Hematopoietic multipotent progenitor cell treated with erythropoietin and hydrocortisone succinate and interleukin-3 and kit ligand, for 17 days (in vitro differentiated cells): ENCODE measurements around the gene PALLD.

Experiments
- DNase-seq: peaks from one replicate; pipeline ENCODE4 v3.0.0-alpha.2; 2015; ENCODE audit warnings: low spot score

PALLD gene

GRCh38 chr4:168623484-168623883 is 126.6 kb downstream of the PALLD start:
- DNase-seq: no peak

GRCh38 chr4:168628251-168628650 is 131.4 kb downstream of the PALLD start:
- DNase-seq: no peak

GRCh38 chr4:168629566-168629965 is 132.7 kb downstream of the PALLD start:
- no peak for DNase-seq

GRCh38 chr4:168630445-168631187 is 133.8 kb downstream of the PALLD start:
- no peak for DNase-seq

- DNase-seq: no peak
Measured at GRCh38 chr4:168631241-168632162, 134.7 kb downstream of the PALLD start.

- DNase-seq: no peak
Measured at GRCh38 chr4:168632301-168632725, 135.5 kb downstream of the PALLD start.

GRCh38 chr4:168633064-168633463 is 136.2 kb downstream of the PALLD start:
- DNase-seq: no peak

- no peak for DNase-seq
Measured at GRCh38 chr4:168633496-168633895, 136.6 kb downstream of the PALLD start.

GRCh38 chr4:168634276-168634802 is 137.5 kb downstream of the PALLD start:
- no peak for DNase-seq

GRCh38 chr4:168636040-168636439 is 139.2 kb downstream of the PALLD start:
- no peak for DNase-seq

- DNase-seq: no peak
Measured at GRCh38 chr4:168636506-168637196, 139.8 kb downstream of the PALLD start.

- no peak for DNase-seq
Measured at GRCh38 chr4:168637872-168638756, 141.3 kb downstream of the PALLD start.

- no peak for DNase-seq
Measured at GRCh38 chr4:168639914-168640313, 143.1 kb downstream of the PALLD start.

- DNase-seq: no peak
Measured at GRCh38 chr4:168641811-168642140, 144.9 kb downstream of the PALLD start.

- no peak for DNase-seq
Measured at GRCh38 chr4:168642591-168642990, 145.7 kb downstream of the PALLD start.

- no peak for DNase-seq
Measured at GRCh38 chr4:168643111-168643795, 146.4 kb downstream of the PALLD start.

- DNase-seq: no peak
Measured at GRCh38 chr4:168643796-168644159, 146.9 kb downstream of the PALLD start.

- DNase-seq: no peak
Measured at GRCh38 chr4:168646001-168646768, 149.3 kb downstream of the PALLD start.

- no peak for DNase-seq
Measured at GRCh38 chr4:168647646-168648375, 151.0 kb downstream of the PALLD start.
